Activated T-cell treated with anti-CD3 and anti-CD28 coated beads, Interleukin-2, amount 50 U/mL, for 24 hours (primary cell): ENCODE measurements around the gene YBEY.

ENCODE experiments used
- DNase-seq: peaks from one replicate; pipeline ENCODE4 v3.0.0-alpha.2; 2020
- H3K27ac Mint-ChIP-seq: 2 replicates; pipeline ENCODE4 v1.8.0; 2020; ENCODE audit warnings: mild to moderate bottlenecking, mixed read lengths
- H3K27me3 Mint-ChIP-seq: 2 replicates; pipeline ENCODE4 v1.8.0; 2020; ENCODE audit warnings: mixed read lengths
- H3K36me3 Mint-ChIP-seq: 2 replicates; pipeline ENCODE4 v1.8.0; 2020; ENCODE audit warnings: low read depth, mixed read lengths
- H3K4me1 Mint-ChIP-seq: 2 replicates; pipeline ENCODE4 v1.8.0; 2020; ENCODE audit warnings: low read depth, mixed read lengths
- H3K4me3 Mint-ChIP-seq: 2 replicates; pipeline ENCODE4 v1.8.0; 2020; ENCODE audit warnings: mild to moderate bottlenecking, moderate library complexity, mixed read lengths
- H3K9me3 Mint-ChIP-seq: 2 replicates; pipeline ENCODE4 v1.8.0; 2020; ENCODE audit warnings: mixed read lengths

Gene YBEY

DNA sequence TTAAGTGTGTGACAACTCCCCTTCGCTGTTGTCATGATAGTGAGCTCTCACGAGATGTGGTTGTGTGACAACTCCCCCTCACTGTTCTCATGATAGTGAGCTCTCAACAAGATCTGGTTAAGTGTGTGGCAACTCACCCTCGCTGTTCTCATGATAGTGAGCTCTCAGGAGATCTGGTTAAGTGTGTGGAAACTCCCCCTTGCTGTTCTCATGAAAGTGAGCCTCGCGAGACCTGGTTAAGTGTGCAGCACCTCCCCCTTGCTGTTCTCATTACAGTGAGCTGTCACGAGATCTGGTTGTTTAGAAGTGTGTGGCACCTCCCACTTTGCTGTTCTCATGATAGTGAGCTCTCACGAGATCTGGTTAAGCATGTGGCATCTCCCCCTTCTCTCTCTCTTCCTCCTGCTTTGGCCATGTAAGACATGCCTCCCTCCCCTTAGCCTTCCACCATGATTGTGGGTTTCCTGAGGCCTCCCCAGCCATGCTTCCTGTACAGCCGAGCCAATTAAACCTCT is 32.5 kb upstream of the YBEY start:
- no peaks in the 10 kb centered on the region for H3K9me3 Mint-ChIP-seq

DNA sequence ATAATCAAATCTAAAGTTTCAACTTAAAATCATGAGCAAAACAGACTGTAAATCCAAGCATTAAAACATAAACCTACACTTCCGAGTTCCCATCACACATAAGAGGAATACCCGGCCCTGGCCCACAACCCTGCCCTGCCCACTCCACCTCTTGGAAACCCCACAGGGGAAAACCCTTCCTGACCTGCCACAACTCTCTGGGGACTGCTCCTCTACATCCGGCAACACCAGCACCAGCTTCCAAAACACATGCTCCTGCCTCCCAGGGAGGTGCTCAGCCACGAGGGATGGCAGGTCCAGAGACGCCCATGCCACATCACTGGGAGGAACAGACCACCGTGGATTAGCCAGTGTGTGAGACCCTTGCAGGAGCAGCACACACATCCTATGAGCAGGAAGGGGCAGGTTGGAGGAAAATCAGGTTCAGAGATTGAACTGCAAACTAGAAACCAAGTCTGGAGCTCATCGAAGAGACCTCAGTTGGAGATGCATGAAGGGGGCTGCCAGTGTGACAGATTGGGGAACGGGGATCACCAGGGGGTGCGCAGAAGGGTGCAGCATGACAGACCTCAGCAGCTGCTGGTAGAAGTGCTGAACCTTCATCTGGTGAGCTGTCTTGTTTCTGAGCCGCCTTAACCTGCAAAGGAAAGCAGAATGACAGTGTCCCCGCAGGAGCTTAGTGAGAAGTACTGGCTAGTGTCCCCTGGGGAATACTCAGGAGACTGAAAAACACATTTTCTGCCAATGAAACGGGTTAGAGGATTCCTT is 31.8 kb upstream of the YBEY start:
- Mint-ChIP-seq H3K36me3 (peaks cover 96% of the 10 kb centered on the region), H3K27ac (peak overlapping the region; percentile 96), H3K27me3 (no peaks in the 10 kb centered on the region), H3K9me3 (no peaks in the 10 kb centered on the region), H3K4me1 (peaks cover 40% of the 10 kb centered on the region), H3K4me3 (no peak overlapping the region)
- no peak for DNase-seq

More for the DNA sequence above, 32.5 kb upstream of the YBEY start:
- Mint-ChIP-seq H3K4me3 (peak overlapping the region; percentile 40), H3K36me3 (peaks cover 96% of the 10 kb centered on the region), H3K4me1 (peaks cover 40% of the 10 kb centered on the region), H3K27me3 (no peaks in the 10 kb centered on the region), H3K27ac (peak overlapping the region; percentile 96)
- peak; percentile 57 for DNase-seq

DNA sequence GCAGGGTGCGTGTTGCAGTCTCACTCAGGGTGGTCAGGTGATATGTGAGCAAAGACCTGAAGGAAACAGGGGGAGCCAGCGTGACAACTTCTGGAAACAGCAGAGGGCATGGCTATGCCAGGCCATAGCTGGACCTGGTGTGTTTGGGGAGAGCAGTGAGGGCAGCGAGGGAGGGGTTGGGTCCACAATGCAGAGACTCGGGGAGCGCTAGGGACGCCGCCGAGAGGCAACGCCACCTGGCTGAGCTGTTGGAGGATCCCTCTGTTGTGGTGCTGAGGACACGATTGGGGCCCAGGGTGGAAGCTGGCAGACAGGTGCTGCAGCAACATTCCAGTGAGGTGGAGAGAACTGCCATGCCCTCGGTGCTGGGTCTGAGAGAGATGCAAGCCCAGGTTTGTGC is 31.0 kb upstream of the YBEY start:
- no peaks in the 10 kb centered on the region for H3K27me3 Mint-ChIP-seq
- H3K36me3 Mint-ChIP-seq, result peaks cover 95% of the 10 kb centered on the region
- H3K9me3 Mint-ChIP-seq, result no peaks in the 10 kb centered on the region
- DNase-seq, result no peak
- H3K27ac Mint-ChIP-seq, result peak overlapping the region; percentile 81
- peaks cover 38% of the 10 kb centered on the region for H3K4me1 Mint-ChIP-seq
- no peak overlapping the region for H3K4me3 Mint-ChIP-seq

DNA sequence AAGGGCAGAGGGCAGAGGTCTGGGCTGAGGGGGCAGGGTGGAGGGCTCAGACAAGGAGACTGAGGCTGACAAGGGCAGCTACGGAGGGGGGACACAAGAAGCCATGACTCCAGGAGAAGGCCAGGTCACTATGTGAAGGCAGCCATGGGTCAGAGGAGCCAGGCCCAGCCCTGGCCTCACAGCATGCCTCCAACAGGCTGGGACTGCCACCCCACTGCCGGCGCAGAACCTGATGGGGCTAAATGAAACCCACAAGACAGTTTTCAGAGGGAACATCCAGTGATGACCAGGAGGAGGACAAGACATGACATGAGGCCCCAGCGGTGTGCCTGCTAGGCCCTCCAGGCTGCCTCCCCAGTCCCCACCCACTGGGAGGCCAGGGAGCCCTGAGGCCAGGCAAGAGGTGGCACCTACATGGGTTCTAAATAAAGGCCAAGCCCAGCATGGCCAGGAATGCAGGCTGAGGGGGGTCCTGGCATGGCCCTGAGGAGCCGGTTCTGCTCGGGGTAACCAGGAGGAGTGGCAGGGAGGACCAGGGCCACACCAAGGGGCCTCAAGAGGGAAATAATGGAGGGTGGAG is 30.3 kb upstream of the YBEY start:
- Mint-ChIP-seq H3K27ac (peak overlapping the region; percentile 81), H3K9me3 (no peaks in the 10 kb centered on the region), H3K36me3 (peaks cover 95% of the 10 kb centered on the region), H3K4me1 (peaks cover 32% of the 10 kb centered on the region), H3K27me3 (no peaks in the 10 kb centered on the region), H3K4me3 (no peak overlapping the region)
- no peak for DNase-seq

DNA sequence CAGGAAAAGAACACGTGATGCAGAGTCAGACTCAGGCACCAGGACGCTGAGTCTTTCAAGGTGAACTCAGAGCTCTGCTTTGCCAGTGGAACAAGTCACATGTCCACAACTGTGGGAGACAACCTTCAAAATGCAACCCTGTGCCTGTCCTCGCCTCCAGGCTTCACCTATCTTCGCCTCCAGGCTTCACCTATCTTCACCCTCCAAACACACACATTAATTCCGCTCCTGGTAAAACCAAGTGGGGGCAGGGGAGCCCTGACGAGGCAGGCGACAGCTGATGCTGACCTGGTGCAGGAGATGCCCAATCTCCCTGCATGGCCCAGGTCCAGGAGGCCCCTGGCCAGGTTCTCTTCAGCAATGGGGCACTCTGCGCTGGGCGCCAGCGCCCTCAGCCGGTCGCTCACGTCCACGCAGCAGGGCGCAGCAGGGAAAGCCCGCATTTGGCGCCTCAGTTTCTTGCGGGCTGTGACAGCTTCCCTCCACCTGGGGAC is 29.6 kb upstream of the YBEY start:
- no peak overlapping the region for H3K4me3 Mint-ChIP-seq
- no peak overlapping the region for H3K27ac Mint-ChIP-seq
- H3K9me3 Mint-ChIP-seq, result no peaks in the 10 kb centered on the region
- peaks cover 27% of the 10 kb centered on the region for H3K4me1 Mint-ChIP-seq
- peaks cover 95% of the 10 kb centered on the region for H3K36me3 Mint-ChIP-seq
- H3K27me3 Mint-ChIP-seq, result no peaks in the 10 kb centered on the region
- no peak for DNase-seq

DNA sequence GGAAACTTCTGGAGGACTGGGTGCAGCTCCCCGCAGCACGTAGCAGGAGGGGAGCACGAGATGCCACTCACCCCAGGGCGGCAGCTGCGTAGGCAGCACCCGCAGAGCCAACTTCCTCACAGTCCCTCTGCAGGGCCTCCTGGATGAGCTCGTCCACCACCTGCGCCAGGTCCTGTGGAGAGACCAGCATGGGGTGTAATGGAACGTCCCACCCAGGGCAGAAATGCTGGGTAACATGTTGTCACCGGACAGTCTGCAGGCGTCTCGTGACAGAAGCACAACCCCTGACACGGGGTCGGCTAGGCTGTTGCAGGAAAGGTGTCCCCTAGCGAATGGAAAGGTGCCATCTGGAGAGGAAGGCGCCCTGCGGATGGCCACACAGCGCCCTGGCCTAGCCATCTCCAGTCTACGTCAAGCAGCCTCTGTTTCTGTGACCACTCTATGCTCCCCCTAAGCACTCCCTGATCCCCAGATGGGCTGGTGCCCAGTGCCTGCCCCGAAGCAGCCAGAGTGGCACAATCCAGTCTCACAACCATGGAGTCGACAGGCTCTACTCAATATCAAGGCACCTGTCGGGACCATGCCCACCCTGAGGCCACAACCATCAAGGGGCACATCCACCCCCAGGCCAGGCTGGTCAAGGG is 22.0 kb upstream of the YBEY start:
- Mint-ChIP-seq H3K36me3 (peaks cover 90% of the 10 kb centered on the region), H3K4me1 (no peaks in the 10 kb centered on the region), H3K27me3 (no peaks in the 10 kb centered on the region), H3K9me3 (no peaks in the 10 kb centered on the region), H3K4me3 (no peak overlapping the region), H3K27ac (peak overlapping the region; percentile 57)
- no peak for DNase-seq

DNA sequence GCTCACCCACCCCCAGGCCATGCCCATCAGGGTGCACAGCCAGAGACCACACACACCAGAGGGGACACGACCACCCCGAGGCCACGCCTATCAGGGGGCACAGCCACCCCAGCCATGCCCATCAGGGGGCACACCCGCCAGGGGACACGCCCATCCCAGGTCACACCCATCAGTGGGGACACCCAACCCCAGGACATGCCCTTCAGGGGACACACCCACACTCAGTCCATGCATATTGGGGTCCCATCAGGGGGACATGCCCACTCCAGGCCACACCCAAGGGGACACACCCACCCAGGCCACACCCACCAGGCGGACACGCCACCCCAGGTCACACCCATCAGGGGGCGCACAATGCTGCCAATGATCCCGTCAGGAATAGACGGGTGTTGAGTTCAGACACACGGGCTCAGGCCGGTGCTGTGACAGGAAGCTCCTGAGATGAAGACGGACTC is 21.4 kb upstream of the YBEY start:
- Mint-ChIP-seq H3K27ac (no peak overlapping the region), H3K4me1 (no peaks in the 10 kb centered on the region), H3K9me3 (no peaks in the 10 kb centered on the region), H3K27me3 (no peaks in the 10 kb centered on the region), H3K4me3 (no peak overlapping the region), H3K36me3 (peaks cover 90% of the 10 kb centered on the region)
- DNase-seq, result no peak

DNA sequence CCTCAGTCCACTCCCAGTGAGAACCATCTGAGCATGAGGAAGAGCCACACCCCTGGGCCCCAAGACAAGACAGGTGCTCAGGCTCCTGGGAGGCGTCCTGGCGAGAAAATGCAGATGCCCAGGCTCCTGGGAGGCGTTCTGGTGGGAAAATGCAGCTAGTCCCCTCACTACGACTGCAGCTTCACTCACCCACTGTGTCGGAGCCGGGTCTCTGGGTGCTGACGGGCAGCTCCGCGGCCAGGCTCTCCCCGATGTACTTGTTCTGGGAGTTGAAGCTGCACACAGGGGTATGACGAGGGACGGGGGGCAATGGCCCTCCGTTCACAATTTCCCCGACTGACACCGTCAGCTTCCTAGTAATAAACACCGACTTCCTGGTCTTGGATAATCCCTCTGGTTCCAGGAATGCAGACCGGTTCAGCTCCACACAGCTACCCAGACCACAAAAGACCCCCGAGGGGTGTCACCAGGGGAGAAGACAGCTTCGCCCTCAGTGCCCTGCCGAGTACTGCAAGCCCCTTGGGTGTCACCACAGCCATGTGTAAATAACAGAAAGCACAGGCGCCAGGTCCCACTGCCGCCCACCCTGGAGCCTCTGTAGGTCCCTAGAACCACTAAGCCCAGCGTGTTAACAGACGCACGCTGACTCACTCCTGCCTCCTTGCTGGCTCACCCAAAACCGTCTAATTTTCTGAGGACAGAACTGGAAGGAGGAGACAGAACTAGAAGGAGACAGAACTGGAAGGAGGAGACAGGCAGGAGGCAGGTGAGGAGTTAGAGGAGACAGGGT is 20.2 kb upstream of the YBEY start:
- no peaks in the 10 kb centered on the region for H3K27me3 Mint-ChIP-seq
- no peak for DNase-seq
- no peaks in the 10 kb centered on the region for H3K9me3 Mint-ChIP-seq
- H3K36me3 Mint-ChIP-seq, result peaks cover 91% of the 10 kb centered on the region
- H3K27ac Mint-ChIP-seq, result peak overlapping the region; percentile 37
- H3K4me3 Mint-ChIP-seq, result no peak overlapping the region
- no peaks in the 10 kb centered on the region for H3K4me1 Mint-ChIP-seq

DNA sequence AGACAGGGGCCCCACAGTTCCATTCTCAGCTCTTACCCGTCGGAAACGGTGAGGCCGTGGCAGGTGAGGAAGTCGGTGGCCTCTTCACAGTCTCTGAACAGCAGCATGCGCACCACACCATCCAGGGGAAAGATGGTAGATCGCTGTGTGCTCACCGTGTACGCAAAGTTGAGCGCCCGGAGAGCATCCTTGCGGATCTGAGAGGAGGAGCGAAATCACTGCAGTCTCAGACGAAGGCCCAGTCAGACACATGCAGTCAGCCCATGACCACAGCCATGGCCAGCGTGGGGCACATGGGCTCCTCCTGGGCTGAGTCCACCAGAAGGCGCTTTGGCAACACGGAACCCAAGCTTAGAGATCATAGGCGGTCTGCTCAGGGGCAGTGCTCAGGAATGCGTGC is 19.2 kb upstream of the YBEY start:
- Mint-ChIP-seq H3K36me3 (peaks cover 90% of the 10 kb centered on the region), H3K27me3 (no peaks in the 10 kb centered on the region), H3K4me1 (no peaks in the 10 kb centered on the region), H3K4me3 (no peak overlapping the region), H3K27ac (no peak overlapping the region), H3K9me3 (no peaks in the 10 kb centered on the region)
- no peak for DNase-seq

DNA sequence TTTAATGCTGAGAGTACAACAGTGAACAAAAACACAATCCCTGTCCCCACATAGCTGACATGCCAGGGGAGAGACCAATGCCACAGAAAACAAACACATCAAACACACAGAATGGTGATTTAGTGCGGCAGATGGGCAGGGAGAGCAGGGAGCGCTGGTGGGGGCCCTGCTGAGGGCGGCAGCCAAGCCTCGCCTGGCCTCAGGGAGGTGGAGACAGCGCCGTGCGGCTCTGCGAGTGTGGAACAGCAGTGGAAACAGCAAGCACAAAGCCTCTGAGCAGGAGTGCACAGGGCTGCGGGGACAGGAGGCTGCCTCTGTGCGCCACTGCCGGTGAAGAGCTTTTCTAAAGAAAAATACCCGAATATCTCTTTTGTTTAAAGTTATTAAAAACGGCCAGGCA is 17.8 kb upstream of the YBEY start:
- Mint-ChIP-seq H3K36me3 (peaks cover 94% of the 10 kb centered on the region), H3K4me1 (no peaks in the 10 kb centered on the region), H3K27me3 (no peaks in the 10 kb centered on the region), H3K9me3 (no peaks in the 10 kb centered on the region), H3K4me3 (no peak overlapping the region), H3K27ac (no peak overlapping the region)
- DNase-seq, result no peak

DNA sequence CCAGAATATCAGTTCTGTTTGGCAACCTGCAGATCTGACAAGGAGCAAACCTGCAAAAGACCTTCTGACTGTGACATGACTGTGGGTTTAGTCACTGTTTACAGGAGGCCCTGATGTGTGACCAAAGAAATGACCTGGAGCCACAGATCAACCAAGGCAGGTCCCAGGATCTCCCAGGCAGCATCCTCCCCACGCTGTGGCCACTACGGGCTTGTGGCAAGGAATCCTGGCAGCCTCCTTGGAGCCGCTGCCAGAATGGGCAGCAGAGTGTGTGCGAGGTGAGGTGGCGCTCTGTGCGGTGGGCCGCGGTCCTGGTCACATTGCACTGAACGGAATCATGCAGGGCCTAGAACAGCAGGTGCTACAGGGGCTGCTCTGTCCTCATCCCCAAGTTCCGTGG is 16.7 kb upstream of the YBEY start:
- no peaks in the 10 kb centered on the region for H3K4me1 Mint-ChIP-seq
- no peak overlapping the region for H3K4me3 Mint-ChIP-seq
- no peak for DNase-seq
- no peaks in the 10 kb centered on the region for H3K27me3 Mint-ChIP-seq
- H3K36me3 Mint-ChIP-seq, result peaks cover 94% of the 10 kb centered on the region
- H3K9me3 Mint-ChIP-seq, result no peaks in the 10 kb centered on the region
- no peak overlapping the region for H3K27ac Mint-ChIP-seq

DNA sequence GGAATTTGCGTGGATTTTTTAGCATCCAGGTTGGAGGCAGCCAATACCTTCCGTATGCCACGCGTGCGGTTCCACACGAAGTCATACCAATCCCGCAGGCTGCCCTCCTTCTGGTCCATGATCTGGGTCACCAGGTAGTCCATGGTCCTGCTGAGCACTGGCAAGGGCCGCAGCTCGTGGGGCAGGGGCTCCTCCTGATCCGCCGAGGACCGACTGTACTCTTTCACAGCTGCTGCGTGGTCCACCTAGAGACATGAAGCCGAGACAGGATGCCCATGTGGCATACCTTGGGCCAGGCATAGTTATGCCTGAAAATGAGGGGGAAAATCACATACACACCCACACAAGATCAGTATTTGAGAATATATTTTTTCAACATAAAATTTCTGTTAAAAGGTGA is 12.8 kb upstream of the YBEY start:
- no peak for DNase-seq
- Mint-ChIP-seq H3K27me3 (no peaks in the 10 kb centered on the region), H3K4me1 (peaks cover 3% of the 10 kb centered on the region), H3K36me3 (peaks cover 89% of the 10 kb centered on the region), H3K27ac (no peak overlapping the region), H3K4me3 (no peak overlapping the region), H3K9me3 (no peaks in the 10 kb centered on the region)

DNA sequence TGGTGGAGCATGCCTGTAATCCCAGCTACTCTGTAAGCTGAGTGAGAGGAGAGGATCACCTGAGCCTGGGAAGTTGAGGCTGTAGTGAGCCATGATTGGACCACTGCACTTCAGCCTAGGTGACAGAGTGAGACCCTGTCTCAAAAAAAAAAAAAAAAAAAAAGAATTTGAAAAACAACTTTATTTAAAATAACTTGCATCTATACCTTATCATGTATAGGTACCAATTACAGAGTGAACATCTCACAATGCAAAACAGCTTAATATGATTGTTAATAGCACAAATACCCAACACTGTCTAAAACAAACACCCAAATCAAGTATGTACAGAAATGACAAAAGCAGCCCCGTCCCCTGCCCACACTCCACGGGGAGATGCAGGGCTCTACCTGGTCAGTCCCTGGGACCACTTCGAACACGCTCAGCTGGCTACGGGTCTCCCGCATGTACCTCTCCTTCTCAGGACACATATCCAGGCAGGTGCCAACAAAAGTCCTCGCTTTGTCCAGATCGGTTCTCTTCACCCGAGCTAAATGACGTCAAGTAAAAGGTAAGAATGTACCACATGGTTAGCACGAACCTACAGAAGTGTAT is 11.2 kb upstream of the YBEY start:
- peaks cover 90% of the 10 kb centered on the region for H3K36me3 Mint-ChIP-seq
- no peaks in the 10 kb centered on the region for H3K9me3 Mint-ChIP-seq
- H3K27me3 Mint-ChIP-seq, result no peaks in the 10 kb centered on the region
- no peak overlapping the region for H3K4me3 Mint-ChIP-seq
- H3K4me1 Mint-ChIP-seq, result peaks cover 3% of the 10 kb centered on the region
- no peak for DNase-seq
- no peak overlapping the region for H3K27ac Mint-ChIP-seq

DNA sequence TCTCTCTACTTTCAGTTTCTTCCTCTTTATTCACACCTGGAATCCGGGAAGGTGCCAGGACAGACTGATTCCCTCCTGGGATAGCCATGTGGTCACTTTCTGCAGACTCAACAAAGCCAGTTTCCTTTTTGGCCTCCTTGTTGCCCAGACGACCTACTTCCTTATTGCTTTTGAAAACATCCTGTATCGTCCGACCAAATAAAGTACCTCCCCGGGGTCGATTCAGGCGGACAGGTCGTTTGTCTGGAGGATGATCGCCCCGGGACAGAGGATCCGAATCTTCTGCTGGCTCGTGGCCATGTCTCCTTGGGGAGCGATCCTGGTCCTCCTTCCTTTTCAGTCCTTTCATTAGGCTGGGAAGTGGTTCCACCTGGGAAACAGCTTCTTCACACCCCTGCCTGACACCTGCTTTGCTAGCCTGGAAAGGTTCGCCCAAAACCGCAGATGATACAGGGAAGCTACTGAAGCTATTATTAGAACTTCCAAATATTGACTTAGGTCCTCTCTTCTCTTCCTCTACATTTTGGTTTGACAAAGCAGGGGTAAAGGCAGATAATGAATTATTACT is 2.0 kb upstream of the YBEY start:
- no peak for DNase-seq
- peaks cover 54% of the 10 kb centered on the region for H3K4me1 Mint-ChIP-seq
- H3K9me3 Mint-ChIP-seq, result no peaks in the 10 kb centered on the region
- peak overlapping the region; percentile 95 for H3K4me3 Mint-ChIP-seq
- no peaks in the 10 kb centered on the region for H3K27me3 Mint-ChIP-seq
- H3K27ac Mint-ChIP-seq, result peak overlapping the region; percentile 84
- peaks cover 72% of the 10 kb centered on the region for H3K36me3 Mint-ChIP-seq
